Sigmoid colon (tissue), 7 donors: ENCODE measurements around the gene CLCNKA. TPM values are rescaled to one million over a fixed set of nuclear protein-coding genes. Genes with fewer than 3 reads are reported as not detected.

Source experiments
- DNase-seq: peaks from one replicate; pipeline ENCODE4 v3.0.0-alpha.2; 2019
- H3K27ac ChIP-seq, 4 donors: fragments of 200-600 bp; sonication (generic); one replicate each; pipeline ENCODE4 v1.5.1; 2016 to 2019; ENCODE audit warnings: mild to moderate bottlenecking in 1 of 4
- H3K27me3 ChIP-seq, 3 donors: fragments of 200-600 bp; sonication (generic); one replicate each; pipeline ENCODE4 v1.5.1; 2019; ENCODE audit warnings: mild to moderate bottlenecking in 1 of 3
- H3K36me3 ChIP-seq, 4 donors: fragments of 200-600 bp; sonication (generic); one replicate each; pipeline ENCODE4 v1.5.1; 2016 to 2019
- H3K4me1 ChIP-seq, 4 donors: fragments of 200-600 bp; sonication (generic); one replicate each; pipeline ENCODE4 v1.5.1; 2017 to 2019
- H3K4me3 ChIP-seq, 4 donors: fragments of 200-600 bp; sonication (generic); one replicate each; pipeline ENCODE4 v1.5.1; 2017 to 2019; ENCODE audit warnings: mild to moderate bottlenecking in 2 of 4, moderate library complexity in 1 of 4
- H3K9me3 ChIP-seq, 4 donors: fragments of 200-600 bp in 3 of 4; sonication (generic) in 3 of 4; one replicate each; pipeline versions ENCODE4 v1.5.1 to v1.6.1; 2013 to 2019
- EP300 ChIP-seq, 4 donors: sonication (generic); formaldehyde crosslinking; IDR thresholded peaks; one replicate each; pipeline ENCODE4 v1.6.1; 2017; ENCODE audit warnings: antibody characterized with exemption in 4 of 4
- POLR2A ChIP-seq, 2 donors: fragments of 450-650 bp; IDR thresholded peaks; one replicate each; pipeline ENCODE4 v1.6.1; 2016; ENCODE audit warnings: antibody characterized with exemption in 2 of 2, mild to moderate bottlenecking in 2 of 2, moderate library complexity in 2 of 2
- POLR2AphosphoS5 ChIP-seq, 4 donors: sonication (generic); formaldehyde crosslinking; IDR thresholded peaks; one replicate each; pipeline ENCODE4 v1.6.1; 2017; ENCODE audit warnings: antibody characterized with exemption in 4 of 4
- WGBS, 2 donors: extraction: QIAGEN DNeasy Blood & Tissue Kit; methylation state at CpG; one replicate each; pipeline ENCODE4 v1.1.7; 2013; 5-methylcytosine and 5-hydroxymethylcytosine counted together
- intact Hi-C: fragments of 100-400 bp; cut with DNase I; formaldehyde crosslinking; loops from one replicate; pipeline ENCODE4 v1.15.1; 2023
- polyA plus RNA-seq, 3 donors: library from polyadenylated mRNA; stranded (reverse); fragments of 200-250 nt; gene quantifications; one replicate each; pipeline ENCODE4 v1.2.3, GENCODE V29; 2013
- total RNA-seq, 4 donors: library from RNA; depleted of rRNA; stranded (reverse); fragments of >200 nt; gene quantifications; one replicate each; pipeline ENCODE4 v1.1.0, GENCODE V29; 2016
- TF ChIP-seq, protein P1 (sequence below), 4 experiments: fragments of 450-650 bp in 3 of 4; fragments of 200-600 bp in 1 of 4; IDR thresholded peaks; one replicate each; pipeline ENCODE4 v1.5.1; 2016 to 2019; ENCODE audit warnings: antibody characterized with exemption in 4 of 4, mild to moderate bottlenecking in 3 of 4, moderate library complexity in 2 of 4
- donor health status: healthy with polysubstance abuse.
- donor health status: Bipolar disorder and iron deficiency.
- donor health status: healthy.

The CLCNKA gene
- total and polyA plus RNA-seq, 7 donors = 0.13 to 1.1 TPM; not detected in 5

DNA sequence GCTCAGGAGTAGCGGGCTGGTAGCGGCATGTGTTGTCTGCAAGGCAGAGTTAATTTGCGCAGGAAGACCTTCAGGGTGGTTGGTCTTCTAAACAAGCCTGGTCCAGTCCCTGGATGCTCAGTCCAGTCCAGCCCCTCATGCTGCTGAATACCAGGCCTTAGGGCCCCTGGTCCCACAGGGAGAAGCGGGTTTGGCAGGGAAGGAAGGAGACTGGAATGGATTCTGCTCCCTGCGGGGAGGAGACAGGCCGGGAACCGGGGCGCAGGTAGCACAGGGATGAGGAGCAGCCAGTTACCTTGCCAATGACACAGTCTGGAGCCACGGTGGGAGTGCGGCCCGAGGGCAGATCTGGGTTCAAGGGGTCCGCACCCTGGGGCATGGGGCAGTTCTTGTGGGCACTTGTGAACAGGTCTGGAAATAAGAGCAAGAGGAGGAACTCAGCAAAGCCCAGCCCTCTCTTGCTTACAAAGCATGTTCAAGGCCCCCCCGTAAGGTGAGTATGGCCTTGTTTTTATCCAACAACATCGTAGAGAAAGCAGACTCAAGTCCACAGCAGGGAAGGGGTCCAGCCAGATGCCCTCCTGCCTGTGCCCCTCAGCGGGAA is 41.5 kb downstream of the CLCNKA start:
- Histone ChIP-seq H3K4me3 (no peak overlapping the region), H3K4me1 (peaks cover 0 to 5% (median under 1%) of the 10 kb centered on the region in 4 donors), H3K36me3 (no peaks in the 10 kb centered on the region), H3K9me3 (no peaks in the 10 kb centered on the region), H3K27me3 (no peaks in the 10 kb centered on the region), H3K27ac (no peak overlapping the region)
- no peak for DNase-seq
- TF ChIP-seq, protein P1, sequence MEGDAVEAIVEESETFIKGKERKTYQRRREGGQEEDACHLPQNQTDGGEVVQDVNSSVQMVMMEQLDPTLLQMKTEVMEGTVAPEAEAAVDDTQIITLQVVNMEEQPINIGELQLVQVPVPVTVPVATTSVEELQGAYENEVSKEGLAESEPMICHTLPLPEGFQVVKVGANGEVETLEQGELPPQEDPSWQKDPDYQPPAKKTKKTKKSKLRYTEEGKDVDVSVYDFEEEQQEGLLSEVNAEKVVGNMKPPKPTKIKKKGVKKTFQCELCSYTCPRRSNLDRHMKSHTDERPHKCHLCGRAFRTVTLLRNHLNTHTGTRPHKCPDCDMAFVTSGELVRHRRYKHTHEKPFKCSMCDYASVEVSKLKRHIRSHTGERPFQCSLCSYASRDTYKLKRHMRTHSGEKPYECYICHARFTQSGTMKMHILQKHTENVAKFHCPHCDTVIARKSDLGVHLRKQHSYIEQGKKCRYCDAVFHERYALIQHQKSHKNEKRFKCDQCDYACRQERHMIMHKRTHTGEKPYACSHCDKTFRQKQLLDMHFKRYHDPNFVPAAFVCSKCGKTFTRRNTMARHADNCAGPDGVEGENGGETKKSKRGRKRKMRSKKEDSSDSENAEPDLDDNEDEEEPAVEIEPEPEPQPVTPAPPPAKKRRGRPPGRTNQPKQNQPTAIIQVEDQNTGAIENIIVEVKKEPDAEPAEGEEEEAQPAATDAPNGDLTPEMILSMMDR (IDR thresholded peaks at IDR 0.05) = no peak
- TF ChIP-seq POLR2A (IDR thresholded peaks at IDR 0.05) (no peak), POLR2AphosphoS5 (IDR thresholded peaks at IDR 0.05) (no peak)
- WGBS, 2 donors = 91 to 93% methylated on average over 15 of the region's 15 CpGs
- intact Hi-C loops = no loop called here

DNA sequence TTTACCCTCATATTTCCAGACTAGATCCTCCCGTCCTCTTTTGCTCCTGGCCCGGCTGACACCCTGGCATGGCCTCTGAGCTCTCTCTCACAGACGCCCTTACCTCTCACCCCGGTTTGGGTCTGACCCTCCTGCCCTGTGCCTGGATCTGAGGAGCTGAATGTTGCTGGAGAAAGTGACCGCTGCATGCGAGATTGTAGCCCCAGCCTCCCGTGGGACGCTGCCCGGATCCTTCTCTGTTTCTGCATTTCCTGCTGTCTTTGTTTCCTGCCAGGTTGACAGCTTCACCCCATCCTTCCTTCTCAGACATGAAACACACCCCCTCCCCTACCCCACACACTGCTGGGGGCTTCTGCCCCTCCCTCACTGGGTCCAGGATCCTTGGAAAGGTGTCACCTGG is 42.1 kb downstream of the CLCNKA start:
- TF ChIP-seq POLR2AphosphoS5 (IDR thresholded peaks at IDR 0.05) = no peak
- no peak for TF ChIP-seq EP300 (IDR thresholded peaks at IDR 0.05)
- TF ChIP-seq, protein P1 (IDR thresholded peaks at IDR 0.05) = no peak
- TF ChIP-seq POLR2A (IDR thresholded peaks at IDR 0.05) = no peak
- Histone ChIP-seq H3K4me3 (no peak overlapping the region), H3K4me1 (peaks cover 0 to 9% (median 3%) of the 10 kb centered on the region in 4 donors), H3K27ac (no peak overlapping the region), H3K27me3 (no peaks in the 10 kb centered on the region), H3K36me3 (no peaks in the 10 kb centered on the region), H3K9me3 (no peaks in the 10 kb centered on the region)
- DNase-seq = no peak
- 64 to 76% methylated on average over 9 of the region's 9 CpGs for WGBS, 2 donors
- intact Hi-C loops = no loop called here

DNA sequence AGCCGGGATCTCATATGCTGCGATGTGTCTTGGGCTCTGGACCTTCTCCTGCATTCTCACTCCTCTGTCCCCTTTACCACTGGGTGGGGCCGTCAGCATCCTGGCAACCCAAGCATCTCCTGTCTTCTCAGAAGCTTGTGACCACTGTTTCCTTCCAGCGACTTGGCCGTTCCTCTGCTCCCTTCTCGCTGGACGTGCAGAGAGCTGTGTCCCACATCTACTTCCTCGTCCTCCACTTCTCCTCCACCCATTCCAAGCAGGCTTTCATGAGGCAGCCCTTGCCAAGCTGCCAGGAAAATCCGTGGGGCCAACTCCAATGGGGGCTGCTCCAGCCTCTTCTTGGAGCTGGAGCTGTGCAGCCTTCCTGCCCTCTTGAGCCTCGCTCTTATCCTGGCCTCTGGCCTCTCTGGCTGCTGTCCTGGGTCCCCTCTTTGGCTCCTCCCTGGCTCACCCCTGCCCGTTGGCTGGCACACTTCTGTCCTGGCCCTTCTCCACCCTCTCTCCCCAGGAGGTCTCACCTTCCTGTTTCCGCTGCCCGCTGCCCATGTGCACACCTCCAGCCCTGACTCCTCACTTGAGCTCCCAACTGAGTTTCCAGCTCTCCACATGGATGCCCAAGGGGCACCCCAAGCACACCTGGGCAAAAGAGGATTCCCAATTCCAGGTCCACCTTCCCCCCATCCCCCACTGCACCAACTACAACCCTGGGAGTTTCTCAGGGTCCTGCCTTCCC is 42.9 kb downstream of the CLCNKA start:
- H3K9me3 ChIP-seq = no peaks in the 10 kb centered on the region
- no peak for TF ChIP-seq POLR2AphosphoS5 (IDR thresholded peaks at IDR 0.05)
- TF ChIP-seq, protein P1 (IDR thresholded peaks at IDR 0.05) = no peak
- no peak for TF ChIP-seq EP300 (IDR thresholded peaks at IDR 0.05)
- no peak for TF ChIP-seq POLR2A (IDR thresholded peaks at IDR 0.05)
- no peaks in the 10 kb centered on the region for H3K36me3 ChIP-seq
- no peak overlapping the region for H3K4me3 ChIP-seq
- 47 to 49% methylated on average over 13 of the region's 13 CpGs for WGBS, 2 donors
- peaks cover 0 to 9% (median 3%) of the 10 kb centered on the region in 4 donors for H3K4me1 ChIP-seq
- DNase-seq = peak; percentile 77
- intact Hi-C loops = no loop called here
- H3K27ac ChIP-seq = no peak overlapping the region
- no peaks in the 10 kb centered on the region for H3K27me3 ChIP-seq

DNA sequence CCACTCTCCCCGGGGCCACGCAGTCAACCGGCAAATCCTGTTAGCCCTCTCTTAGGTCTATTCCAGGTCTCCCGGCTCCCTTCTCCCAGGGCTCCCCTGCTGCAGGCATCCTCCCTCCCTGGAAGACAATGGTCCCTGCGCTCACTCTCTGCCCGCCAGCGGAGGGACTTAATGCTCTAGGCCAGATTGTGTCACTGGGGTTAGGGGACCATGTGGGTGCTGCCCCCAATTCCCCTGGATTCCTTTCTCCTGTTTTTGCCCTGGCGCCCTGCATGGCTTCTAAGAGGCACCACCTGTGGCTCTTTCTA is 43.4 kb downstream of the CLCNKA start:
- Histone ChIP-seq H3K4me1 (peaks cover 0 to 9% (median 3%) of the 10 kb centered on the region in 4 donors), H3K27ac (no peak overlapping the region), H3K4me3 (no peak overlapping the region), H3K36me3 (no peaks in the 10 kb centered on the region), H3K9me3 (no peaks in the 10 kb centered on the region), H3K27me3 (no peaks in the 10 kb centered on the region)
- 82 to 85% methylated on average over 8 of the region's 8 CpGs for WGBS, 2 donors
- TF ChIP-seq, protein P1 (IDR thresholded peaks at IDR 0.05) = no peak
- no peak for TF ChIP-seq POLR2A (IDR thresholded peaks at IDR 0.05)
- TF ChIP-seq EP300 (IDR thresholded peaks at IDR 0.05) = no peak
- TF ChIP-seq POLR2AphosphoS5 (IDR thresholded peaks at IDR 0.05) = no peak
- intact Hi-C loops = no loop called here
- no peak for DNase-seq
